OCI-LY3 (cell line): ENCODE data around the gene B4GALT1.

Experiments
- CTCF ChIP-seq: fragments of 200-600, 300-600 bp; sonication (generic); IDR thresholded peaks from 2 replicates; pipeline ENCODE4 v1.5.1; 2014; ENCODE audit warnings: antibody characterized with exemption, low read length, low read depth
- EZH2phosphoT487 ChIP-seq: fragments of 200-600 bp; shearing (Covaris generic); IDR thresholded peaks from 2 replicates; pipeline ENCODE4 v1.6.1; 2018; ENCODE audit warnings: antibody characterized with exemption, mixed run types, low read depth

GRCh38 chr9:33151007-33151557 is 16.1 kb downstream of the B4GALT1 start:
- TF ChIP-seq CTCF: no peak
- TF ChIP-seq EZH2phosphoT487: no peak
